ENCODE data around the gene RXFP4.

Gene RXFP4

GRCh38 chr1:155957411-155957915 lies 16.0 kb downstream of the RXFP4 start:
- H3K9me3 Mint-ChIP-seq, result no peaks in the 10 kb centered on the region
- no peak overlapping the region for H3K27ac Mint-ChIP-seq
- peaks cover 41% of the 10 kb centered on the region for H3K4me1 Mint-ChIP-seq (ENCODE audit: low read depth)
- intact Hi-C loops (cut with micrococcal nuclease), result no loop called here
- H3K36me3 Mint-ChIP-seq (ENCODE audit: low read depth), result peaks cover 100% of the 10 kb centered on the region
- no peaks in the 10 kb centered on the region for H3K27me3 Mint-ChIP-seq
- no peak overlapping the region for H3K4me3 Mint-ChIP-seq

- Mint-ChIP-seq H3K9me3 (no peaks in the 10 kb centered on the region), H3K4me3 (no peak overlapping the region), H3K27me3 (no peaks in the 10 kb centered on the region), H3K4me1 (ENCODE audit: low read depth) (peaks cover 51% of the 10 kb centered on the region), H3K36me3 (ENCODE audit: low read depth) (peaks cover 98% of the 10 kb centered on the region), H3K27ac (peak overlapping the region; percentile 64)
- intact Hi-C loops (cut with micrococcal nuclease), result no loop called here
These were observed 18.8 kb downstream of the RXFP4 start for GRCh38 chr1:155960081-155960745.

DNA sequence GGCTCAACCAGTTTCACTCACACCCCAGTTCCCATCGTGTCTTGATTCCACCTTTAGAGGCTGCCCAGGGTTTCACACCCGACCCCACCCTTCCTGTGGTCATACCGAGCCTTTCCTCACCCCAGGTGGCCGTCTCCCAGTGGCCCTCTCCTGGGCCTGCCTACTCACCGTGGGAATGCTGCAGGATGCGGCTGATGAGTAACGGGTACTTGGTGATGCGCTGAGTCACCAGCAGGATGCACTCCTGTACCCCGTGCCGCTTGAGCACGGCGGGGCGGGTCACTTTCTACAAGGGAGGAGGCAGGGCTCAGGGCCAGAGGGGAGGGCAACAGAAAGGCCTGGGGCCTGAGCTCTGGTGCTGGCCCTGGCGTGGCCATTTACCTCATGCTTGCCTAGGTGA lies 20.5 kb downstream of the RXFP4 start:
- Mint-ChIP-seq H3K4me3 (no peak overlapping the region), H3K27ac (peak overlapping the region; percentile 69), H3K4me1 (ENCODE audit: low read depth) (peaks cover 67% of the 10 kb centered on the region), H3K9me3 (no peaks in the 10 kb centered on the region), H3K27me3 (no peaks in the 10 kb centered on the region), H3K36me3 (ENCODE audit: low read depth) (peaks cover 98% of the 10 kb centered on the region)
- intact Hi-C loops (cut with micrococcal nuclease), result no loop called here

GRCh38 chr1:155962599-155963211 lies 21.3 kb downstream of the RXFP4 start:
- Mint-ChIP-seq H3K9me3 (no peaks in the 10 kb centered on the region), H3K4me1 (ENCODE audit: low read depth) (peaks cover 71% of the 10 kb centered on the region), H3K36me3 (ENCODE audit: low read depth) (peaks cover 98% of the 10 kb centered on the region), H3K27me3 (no peaks in the 10 kb centered on the region), H3K4me3 (no peak overlapping the region), H3K27ac (peak overlapping the region; percentile 69)
- intact Hi-C loops (cut with micrococcal nuclease), result no loop called here

DNA sequence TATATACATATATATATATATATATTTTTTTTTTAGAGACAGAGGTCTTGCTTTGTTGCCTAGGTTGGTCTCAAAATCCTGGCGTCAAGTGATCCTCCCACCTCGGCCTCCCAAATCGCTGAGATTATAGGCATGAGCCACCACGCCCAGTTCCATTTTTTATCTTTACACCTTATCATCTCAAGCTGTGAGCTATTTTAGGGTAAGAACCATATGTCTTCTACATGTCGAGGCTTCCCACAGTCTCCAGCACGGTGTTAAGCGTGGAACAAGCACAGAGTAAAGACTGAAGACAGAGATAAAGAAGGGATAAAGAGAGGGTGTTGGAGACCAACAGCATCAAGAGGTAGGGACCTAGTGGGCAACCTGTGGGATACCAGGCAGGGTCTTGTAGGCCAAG lies 22.8 kb downstream of the RXFP4 start:
- peaks cover 86% of the 10 kb centered on the region for H3K4me1 Mint-ChIP-seq (ENCODE audit: low read depth)
- no peaks in the 10 kb centered on the region for H3K9me3 Mint-ChIP-seq
- H3K36me3 Mint-ChIP-seq (ENCODE audit: low read depth), result peaks cover 98% of the 10 kb centered on the region
- no peaks in the 10 kb centered on the region for H3K27me3 Mint-ChIP-seq
- no peak overlapping the region for H3K4me3 Mint-ChIP-seq
- intact Hi-C loops (cut with micrococcal nuclease), result no loop called here
- no peak overlapping the region for H3K27ac Mint-ChIP-seq

- Mint-ChIP-seq H3K27ac (peak overlapping the region; percentile 93), H3K9me3 (no peaks in the 10 kb centered on the region), H3K36me3 (ENCODE audit: low read depth) (peaks cover 92% of the 10 kb centered on the region), H3K4me1 (ENCODE audit: low read depth) (peaks cover 91% of the 10 kb centered on the region), H3K4me3 (peak overlapping the region; percentile 56), H3K27me3 (no peaks in the 10 kb centered on the region)
- intact Hi-C loops (cut with micrococcal nuclease), result no loop called here
These were observed 24.7 kb downstream of the RXFP4 start for GRCh38 chr1:155966135-155966534.

- peak overlapping the region; percentile 79 for H3K4me3 Mint-ChIP-seq
- peak overlapping the region; percentile 93 for H3K27ac Mint-ChIP-seq
- no peaks in the 10 kb centered on the region for H3K27me3 Mint-ChIP-seq
- intact Hi-C loops (cut with micrococcal nuclease), result no loop called here
- H3K9me3 Mint-ChIP-seq, result no peaks in the 10 kb centered on the region
- H3K4me1 Mint-ChIP-seq (ENCODE audit: low read depth), result peaks cover 91% of the 10 kb centered on the region
- peaks cover 89% of the 10 kb centered on the region for H3K36me3 Mint-ChIP-seq (ENCODE audit: low read depth)
These were observed 25.3 kb downstream of the RXFP4 start for GRCh38 chr1:155966750-155967149.

DNA sequence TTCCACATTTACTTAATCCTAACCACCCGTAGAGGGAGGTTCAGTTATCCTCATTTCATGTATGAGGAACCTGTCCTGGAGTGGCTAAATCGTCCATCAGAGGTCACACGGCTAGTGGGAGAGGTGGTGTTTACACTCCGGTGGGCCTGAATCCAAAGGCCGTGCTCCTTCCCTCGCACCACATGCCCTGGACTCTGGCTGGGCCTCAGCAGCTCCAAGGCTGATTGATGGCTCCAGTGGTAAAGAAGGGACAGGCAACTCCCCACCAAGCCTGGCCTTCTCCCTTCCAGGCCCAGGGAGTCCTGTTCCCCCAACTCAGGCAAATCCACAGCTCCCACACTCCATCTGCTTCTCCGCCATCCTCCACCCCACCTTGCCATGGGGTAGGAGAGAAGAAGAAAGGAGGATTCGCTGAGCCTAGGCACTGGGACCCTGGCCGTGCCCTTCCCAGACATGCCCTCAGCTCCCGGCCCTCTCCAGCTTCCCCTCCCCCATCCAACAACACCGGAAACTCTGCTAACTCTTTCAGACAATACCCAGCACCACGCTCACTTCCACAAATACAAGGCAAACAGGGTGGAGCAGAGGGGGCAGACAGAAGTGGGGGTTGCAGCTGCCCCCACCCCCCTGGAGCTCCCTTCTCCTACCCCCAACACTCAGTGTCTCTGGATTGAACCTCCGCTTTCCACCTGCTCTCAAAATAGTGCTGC lies 26.1 kb downstream of the RXFP4 start:
- H3K36me3 Mint-ChIP-seq (ENCODE audit: low read depth), result peaks cover 89% of the 10 kb centered on the region

GRCh38 chr1:155968051-155968400 lies 26.6 kb downstream of the RXFP4 start:
- Mint-ChIP-seq H3K4me1 (ENCODE audit: low read depth) (peaks cover 91% of the 10 kb centered on the region), H3K27ac (peak overlapping the region; percentile 93), H3K27me3 (no peaks in the 10 kb centered on the region), H3K9me3 (no peaks in the 10 kb centered on the region), H3K36me3 (ENCODE audit: low read depth) (peaks cover 89% of the 10 kb centered on the region), H3K4me3 (peak overlapping the region; percentile 79)
- intact Hi-C loops (cut with micrococcal nuclease), result no loop called here

More for the DNA sequence above, 26.1 kb downstream of the RXFP4 start:
- Mint-ChIP-seq H3K27me3 (no peaks in the 10 kb centered on the region), H3K4me3 (peak overlapping the region; percentile 79), H3K9me3 (no peaks in the 10 kb centered on the region), H3K4me1 (ENCODE audit: low read depth) (peaks cover 91% of the 10 kb centered on the region), H3K27ac (peak overlapping the region; percentile 93)
- intact Hi-C loops (cut with micrococcal nuclease), result no loop called here

DNA sequence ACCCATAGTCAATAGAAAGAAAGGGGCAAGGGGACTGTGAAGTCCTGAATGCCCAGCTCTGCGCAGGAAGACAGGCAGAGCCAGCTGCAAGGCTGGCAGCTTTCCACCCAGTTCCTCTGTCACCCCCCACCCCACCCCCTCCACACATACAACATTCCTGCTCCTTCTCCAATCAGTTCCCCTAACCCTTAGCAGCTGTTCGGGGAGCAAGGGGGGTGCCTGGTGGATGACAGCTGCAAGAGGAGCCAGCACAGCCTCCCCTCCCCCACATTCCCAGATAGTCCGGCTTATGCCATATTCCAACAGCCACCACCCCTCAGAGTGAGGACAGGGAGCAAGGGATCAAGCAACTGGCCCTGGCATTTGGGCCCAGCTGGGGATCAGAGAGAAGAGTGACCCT lies 27.2 kb downstream of the RXFP4 start:
- no peaks in the 10 kb centered on the region for H3K27me3 Mint-ChIP-seq
- H3K4me1 Mint-ChIP-seq (ENCODE audit: low read depth), result peaks cover 96% of the 10 kb centered on the region
- H3K9me3 Mint-ChIP-seq, result no peaks in the 10 kb centered on the region
- H3K36me3 Mint-ChIP-seq (ENCODE audit: low read depth), result peaks cover 91% of the 10 kb centered on the region
- peak overlapping the region; percentile 93 for H3K27ac Mint-ChIP-seq
- intact Hi-C loops (cut with micrococcal nuclease), result no loop called here
- peak overlapping the region; percentile 79 for H3K4me3 Mint-ChIP-seq

- intact Hi-C loops (cut with micrococcal nuclease), result no loop called here
- peak overlapping the region; percentile 79 for H3K4me3 Mint-ChIP-seq
These were observed 27.9 kb downstream of the RXFP4 start for GRCh38 chr1:155969377-155969791.

GRCh38 chr1:155970531-155971167 lies 29.2 kb downstream of the RXFP4 start:
- peaks cover 90% of the 10 kb centered on the region for H3K36me3 Mint-ChIP-seq (ENCODE audit: low read depth)
- intact Hi-C loops (cut with micrococcal nuclease), result loop anchor here (1.0 kb wide), 1 partner anchor 8 kb away; the partner anchor contains the start of gene ARHGEF2
- peak overlapping the region; percentile 79 for H3K4me3 Mint-ChIP-seq

More at GRCh38 chr1:155969377-155969791, 27.9 kb downstream of the RXFP4 start:
- H3K9me3 Mint-ChIP-seq, result no peaks in the 10 kb centered on the region
- peak overlapping the region; percentile 93 for H3K27ac Mint-ChIP-seq
- H3K4me1 Mint-ChIP-seq (ENCODE audit: low read depth), result peaks cover 100% of the 10 kb centered on the region
- H3K36me3 Mint-ChIP-seq (ENCODE audit: low read depth), result peaks cover 90% of the 10 kb centered on the region
- H3K27me3 Mint-ChIP-seq, result no peaks in the 10 kb centered on the region

GRCh38 chr1:155971910-155972809 lies 30.7 kb downstream of the RXFP4 start:
- Mint-ChIP-seq H3K27ac (peak overlapping the region; percentile 93), H3K27me3 (no peaks in the 10 kb centered on the region)

More at GRCh38 chr1:155970531-155971167, 29.2 kb downstream of the RXFP4 start:
- H3K4me1 Mint-ChIP-seq (ENCODE audit: low read depth), result peaks cover 100% of the 10 kb centered on the region
- no peaks in the 10 kb centered on the region for H3K9me3 Mint-ChIP-seq
- peak overlapping the region; percentile 93 for H3K27ac Mint-ChIP-seq
- H3K27me3 Mint-ChIP-seq, result no peaks in the 10 kb centered on the region

More at GRCh38 chr1:155971910-155972809, 30.7 kb downstream of the RXFP4 start:
- H3K9me3 Mint-ChIP-seq, result no peaks in the 10 kb centered on the region
- peak overlapping the region; percentile 60 for H3K4me3 Mint-ChIP-seq
- intact Hi-C loops (cut with micrococcal nuclease), result no loop called here
- peaks cover 90% of the 10 kb centered on the region for H3K36me3 Mint-ChIP-seq (ENCODE audit: low read depth)
- H3K4me1 Mint-ChIP-seq (ENCODE audit: low read depth), result peaks cover 100% of the 10 kb centered on the region

Data from dendritic cell treated with granulocyte-macrophage colony-stimulating factor and Interleukin-4, amounts not matched to agents 40 ng/mL and 50 ng/mL, for 4 days (primary cell).